T-helper 17 cell (primary cell): ENCODE measurements around the gene MAGI2. TPM values are rescaled to one million over a fixed set of nuclear protein-coding genes. Genes with fewer than 3 reads are reported as not detected.

Experiments used
- ATAC-seq: fragments of 150-1000 bp; cut with Tn5 transposase; 2 replicates; pipeline ENCODE4 v1.10.0; 2021; ENCODE audit warnings: mild to moderate bottlenecking, moderate library complexity
- DNase-seq, 3 donors: peaks; one replicate each; pipeline versions ENCODE4 v3.0.0 to v3.0.0-alpha.2; 2020 to 2021
- H3K9me3 ChIP-seq: one replicate; pipeline ENCODE4 v1.7.0; 2013; ENCODE audit warnings: low read length, mild to moderate bottlenecking; ENCODE audit not compliant: control insufficient read depth, poor library complexity, severe bottlenecking
- H3K27ac Mint-ChIP-seq: one replicate; pipeline ENCODE4 v1.8.0; 2022; ENCODE audit warnings: mild to moderate bottlenecking, moderate library complexity, mixed read lengths
- H3K27me3 Mint-ChIP-seq: one replicate; pipeline ENCODE4 v1.8.0; 2022; ENCODE audit warnings: mixed read lengths
- H3K36me3 Mint-ChIP-seq: one replicate; pipeline ENCODE4 v1.8.0; 2022; ENCODE audit warnings: low read depth, mixed read lengths
- H3K4me1 Mint-ChIP-seq: one replicate; pipeline ENCODE4 v1.8.0; 2022; ENCODE audit warnings: mild to moderate bottlenecking, mixed read lengths
- H3K4me3 Mint-ChIP-seq: one replicate; pipeline ENCODE4 v1.8.0; 2022; ENCODE audit warnings: mild to moderate bottlenecking, moderate library complexity, mixed read lengths
- total RNA-seq, 4 donors: library from RNA in 2 of 4; stranded (reverse) in 2 of 4; gene quantifications; one replicate each; pipeline ENCODE4 v1.2.3 and lab custom pipeline; 2022 to 2026

The MAGI2 gene
- total RNA-seq, 2 donors from 2014 or later, result 0.73 TPM; not detected in 1

- H3K9me3 ChIP-seq, result no peaks in the 10 kb centered on the region
- ATAC-seq (no peak), DNase-seq (no peak)
- Mint-ChIP-seq H3K4me1 (no peaks in the 10 kb centered on the region), H3K4me3 (no peak overlapping the region), H3K36me3 (peaks cover 2% of the 10 kb centered on the region), H3K27me3 (no peaks in the 10 kb centered on the region), H3K27ac (no peak overlapping the region)
These were observed 687.3 kb downstream of the MAGI2 start for GRCh38 chr7:78765943-78766729.

GRCh38 chr7:78764571-78764970, 688.9 kb downstream of the MAGI2 start:
- H3K36me3 Mint-ChIP-seq, result no peaks in the 10 kb centered on the region
- no peaks in the 10 kb centered on the region for H3K9me3 ChIP-seq
- H3K27ac Mint-ChIP-seq, result no peak overlapping the region
- no peak for ATAC-seq
- no peaks in the 10 kb centered on the region for H3K4me1 Mint-ChIP-seq
- DNase-seq, result no peak
- H3K27me3 Mint-ChIP-seq, result no peaks in the 10 kb centered on the region
- no peak overlapping the region for H3K4me3 Mint-ChIP-seq

GRCh38 chr7:78762625-78763024, 690.8 kb downstream of the MAGI2 start:
- no peak overlapping the region for H3K27ac Mint-ChIP-seq
- H3K4me1 Mint-ChIP-seq, result no peaks in the 10 kb centered on the region

GRCh38 chr7:78760620-78761355, 692.7 kb downstream of the MAGI2 start:
- no peaks in the 10 kb centered on the region for H3K9me3 ChIP-seq
- no peak overlapping the region for H3K4me3 Mint-ChIP-seq
- H3K27me3 Mint-ChIP-seq, result no peaks in the 10 kb centered on the region
- no peak for ATAC-seq
- no peaks in the 10 kb centered on the region for H3K4me1 Mint-ChIP-seq
- no peak overlapping the region for H3K27ac Mint-ChIP-seq
- no peak for DNase-seq
- H3K36me3 Mint-ChIP-seq, result no peaks in the 10 kb centered on the region

More at GRCh38 chr7:78762625-78763024, 690.8 kb downstream of the MAGI2 start:
- Mint-ChIP-seq H3K27me3 (no peaks in the 10 kb centered on the region), H3K4me3 (no peak overlapping the region), H3K36me3 (no peaks in the 10 kb centered on the region)
- no peak for ATAC-seq
- H3K9me3 ChIP-seq, result no peaks in the 10 kb centered on the region
- no peak for DNase-seq

GRCh38 chr7:78752554-78752953, 700.9 kb downstream of the MAGI2 start:
- ATAC-seq (no peak), DNase-seq (no peak)
- Mint-ChIP-seq H3K27me3 (no peaks in the 10 kb centered on the region), H3K27ac (no peak overlapping the region), H3K4me3 (no peak overlapping the region), H3K36me3 (no peaks in the 10 kb centered on the region), H3K4me1 (no peaks in the 10 kb centered on the region)
- H3K9me3 ChIP-seq, result no peaks in the 10 kb centered on the region

GRCh38 chr7:78751253-78751652, 702.2 kb downstream of the MAGI2 start:
- no peaks in the 10 kb centered on the region for H3K27me3 Mint-ChIP-seq
- no peaks in the 10 kb centered on the region for H3K4me1 Mint-ChIP-seq
- H3K27ac Mint-ChIP-seq, result no peak overlapping the region
- no peak overlapping the region for H3K4me3 Mint-ChIP-seq
- H3K9me3 ChIP-seq, result no peaks in the 10 kb centered on the region
- DNase-seq, result no peak
- no peak for ATAC-seq
- no peaks in the 10 kb centered on the region for H3K36me3 Mint-ChIP-seq

GRCh38 chr7:78749052-78749746, 704.3 kb downstream of the MAGI2 start:
- no peak overlapping the region for H3K4me3 Mint-ChIP-seq
- H3K9me3 ChIP-seq, result no peaks in the 10 kb centered on the region
- no peak for DNase-seq
- H3K27ac Mint-ChIP-seq, result no peak overlapping the region
- no peaks in the 10 kb centered on the region for H3K36me3 Mint-ChIP-seq
- no peaks in the 10 kb centered on the region for H3K27me3 Mint-ChIP-seq
- no peaks in the 10 kb centered on the region for H3K4me1 Mint-ChIP-seq
- ATAC-seq, result no peak

- Mint-ChIP-seq H3K27me3 (no peaks in the 10 kb centered on the region), H3K4me3 (no peak overlapping the region), H3K36me3 (no peaks in the 10 kb centered on the region), H3K4me1 (no peaks in the 10 kb centered on the region), H3K27ac (no peak overlapping the region)
- H3K9me3 ChIP-seq, result no peaks in the 10 kb centered on the region
- DNase-seq (no peak), ATAC-seq (no peak)
These were observed 705.9 kb downstream of the MAGI2 start for GRCh38 chr7:78747592-78747991.

GRCh38 chr7:78746301-78746700, 707.2 kb downstream of the MAGI2 start:
- H3K9me3 ChIP-seq, result no peaks in the 10 kb centered on the region

GRCh38 chr7:78742694-78743093, 710.8 kb downstream of the MAGI2 start:
- H3K4me3 Mint-ChIP-seq, result no peak overlapping the region
- H3K9me3 ChIP-seq, result no peaks in the 10 kb centered on the region
- H3K4me1 Mint-ChIP-seq, result no peaks in the 10 kb centered on the region
- no peak for ATAC-seq
- H3K27ac Mint-ChIP-seq, result no peak overlapping the region
- no peaks in the 10 kb centered on the region for H3K36me3 Mint-ChIP-seq
- H3K27me3 Mint-ChIP-seq, result no peaks in the 10 kb centered on the region
- DNase-seq, result no peak

More at GRCh38 chr7:78746301-78746700, 707.2 kb downstream of the MAGI2 start:
- no peaks in the 10 kb centered on the region for H3K36me3 Mint-ChIP-seq
- no peaks in the 10 kb centered on the region for H3K27me3 Mint-ChIP-seq
- H3K4me1 Mint-ChIP-seq, result no peaks in the 10 kb centered on the region
- no peak overlapping the region for H3K4me3 Mint-ChIP-seq
- DNase-seq, result no peak
- ATAC-seq, result no peak
- H3K27ac Mint-ChIP-seq, result no peak overlapping the region

GRCh38 chr7:78736548-78736947, 716.9 kb downstream of the MAGI2 start:
- H3K27me3 Mint-ChIP-seq, result no peaks in the 10 kb centered on the region
- DNase-seq (no peak), ATAC-seq (no peak)
- H3K9me3 ChIP-seq, result no peaks in the 10 kb centered on the region
- no peaks in the 10 kb centered on the region for H3K36me3 Mint-ChIP-seq
- H3K4me1 Mint-ChIP-seq, result no peaks in the 10 kb centered on the region
- H3K4me3 Mint-ChIP-seq, result no peak overlapping the region
- H3K27ac Mint-ChIP-seq, result no peak overlapping the region

- H3K27ac Mint-ChIP-seq, result no peak overlapping the region
- no peaks in the 10 kb centered on the region for H3K4me1 Mint-ChIP-seq
These were observed 718.8 kb downstream of the MAGI2 start for GRCh38 chr7:78734626-78735025.

GRCh38 chr7:78720066-78720465, 733.4 kb downstream of the MAGI2 start:
- H3K27ac Mint-ChIP-seq, result no peak overlapping the region
- H3K4me3 Mint-ChIP-seq, result no peak overlapping the region
- no peaks in the 10 kb centered on the region for H3K36me3 Mint-ChIP-seq
- no peaks in the 10 kb centered on the region for H3K27me3 Mint-ChIP-seq
- H3K9me3 ChIP-seq, result peaks cover 2% of the 10 kb centered on the region
- no peak for ATAC-seq
- H3K4me1 Mint-ChIP-seq, result no peaks in the 10 kb centered on the region
- no peak for DNase-seq

More at GRCh38 chr7:78734626-78735025, 718.8 kb downstream of the MAGI2 start:
- H3K4me3 Mint-ChIP-seq, result no peak overlapping the region
- ATAC-seq, result no peak
- H3K36me3 Mint-ChIP-seq, result no peaks in the 10 kb centered on the region
- H3K9me3 ChIP-seq, result no peaks in the 10 kb centered on the region
- no peaks in the 10 kb centered on the region for H3K27me3 Mint-ChIP-seq
- DNase-seq, result no peak
